ENCODE results near the gene WT1.

The WT1 gene

GRCh38 chr11:32420937-32421901 is 14.1 kb downstream of the WT1 start:
- DNase-seq, result peak; percentile 69

DNA sequence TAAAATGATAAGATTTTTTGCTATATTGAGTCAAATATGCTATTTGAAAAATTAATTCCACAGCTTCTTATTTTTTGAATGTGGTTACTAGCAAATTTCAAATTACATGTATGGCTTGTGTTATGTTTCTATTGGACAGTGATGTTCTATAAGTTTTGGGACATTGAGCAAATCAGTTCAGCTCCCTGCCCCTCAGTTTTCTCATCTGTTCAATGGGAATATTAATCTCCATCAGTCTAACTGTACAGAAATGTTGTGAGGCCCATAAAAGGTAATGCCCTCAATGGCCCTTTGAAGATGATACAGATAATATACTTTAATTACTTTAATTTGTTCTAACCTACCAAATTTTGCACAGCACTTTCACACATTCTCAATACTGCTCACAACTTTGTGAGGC is 15.2 kb downstream of the WT1 start:
- no peak for DNase-seq

DNA sequence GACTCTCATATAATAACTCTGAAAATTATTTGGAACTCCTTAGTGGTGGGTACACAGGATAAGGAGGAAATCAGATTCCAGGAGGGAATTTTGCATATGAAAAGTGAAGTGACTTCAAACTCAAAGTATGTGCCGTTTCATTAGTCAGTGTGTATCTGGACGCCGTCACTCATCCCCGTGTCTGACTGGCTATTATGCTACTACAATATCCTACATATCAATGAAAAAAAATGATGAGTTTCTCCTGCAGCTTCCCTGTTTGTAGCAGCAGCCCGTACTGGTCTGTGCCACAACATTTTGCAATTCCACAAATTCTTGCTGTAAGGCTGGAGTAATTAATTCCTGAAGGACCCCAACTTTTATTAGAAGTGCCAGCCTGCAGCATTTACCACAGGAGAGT is 16.5 kb downstream of the WT1 start:
- DNase-seq, result no peak

GRCh38 chr11:32417806-32418205 is 17.5 kb downstream of the WT1 start:
- DNase-seq, result no peak

DNA sequence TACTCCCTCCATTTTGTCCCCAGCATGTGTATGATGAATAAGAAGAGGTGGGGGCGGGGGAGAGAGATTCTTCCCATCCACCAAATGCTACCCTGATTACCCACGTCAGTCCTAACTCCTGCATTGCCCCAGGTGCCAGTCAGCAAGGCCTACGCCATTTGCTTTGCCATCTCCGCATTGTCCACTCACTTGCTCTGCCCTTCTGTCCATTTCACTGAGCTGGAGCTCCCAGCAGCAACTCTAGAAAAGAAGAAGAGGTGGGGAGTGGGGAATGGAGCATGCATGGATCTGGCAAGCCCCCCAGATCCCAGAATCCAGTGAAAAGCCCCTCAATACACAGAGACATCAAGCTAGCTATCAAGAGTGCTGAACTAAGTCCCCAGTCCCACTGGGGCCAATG is 19.0 kb downstream of the WT1 start:
- no peak for DNase-seq

DNA sequence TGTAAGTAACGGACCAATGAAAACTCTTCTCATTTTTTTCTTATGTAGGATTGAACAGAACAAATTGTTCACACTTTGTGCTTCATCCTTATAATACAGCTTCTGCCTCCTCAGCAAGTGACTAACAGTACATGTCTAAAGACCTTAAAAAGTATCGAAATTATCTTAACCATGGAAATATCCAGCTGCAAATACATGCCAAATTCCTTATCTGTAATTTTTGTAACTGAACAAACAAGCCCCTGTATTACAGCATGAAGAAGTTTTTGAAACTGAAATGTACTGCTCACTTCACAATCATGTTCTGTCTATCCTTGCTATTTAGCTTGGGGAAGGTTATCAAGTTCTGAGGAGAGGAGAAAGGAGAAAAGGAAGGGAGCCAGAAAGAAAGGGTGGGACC is 20.4 kb downstream of the WT1 start:
- DNase-seq, result no peak

GRCh38 chr11:32411942-32412615 is 23.3 kb downstream of the WT1 start:
- DNase-seq, result no peak

GRCh38 chr11:32405592-32405991 is 29.7 kb downstream of the WT1 start:
- no peak for DNase-seq

DNA sequence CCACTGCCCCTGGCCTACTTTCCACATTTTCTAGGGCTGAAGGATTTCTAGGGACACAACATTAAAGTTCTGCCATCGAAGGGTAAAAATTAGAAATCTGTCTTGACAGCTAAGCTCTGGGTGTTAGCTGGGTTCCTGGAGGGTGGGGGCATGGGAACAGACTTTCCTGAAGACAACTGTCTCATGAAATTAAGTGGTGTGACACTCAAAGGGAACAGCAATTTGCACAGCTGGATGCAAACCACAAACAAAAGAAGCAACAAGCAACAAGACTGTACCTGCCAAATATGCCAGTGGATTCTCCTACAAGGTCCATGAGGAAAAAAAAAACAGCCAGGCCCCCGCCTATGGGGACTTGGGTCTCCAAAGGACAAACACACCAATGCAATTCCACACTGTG is 32.5 kb downstream of the WT1 start:
- no peak for DNase-seq

- DNase-seq, result no peak
These were observed 34.5 kb downstream of the WT1 start for GRCh38 chr11:32400670-32401369.

- DNase-seq, result no peak
These were observed 35.1 kb downstream of the WT1 start for GRCh38 chr11:32400196-32400595.

GRCh38 chr11:32396991-32397390 is 38.3 kb downstream of the WT1 start:
- DNase-seq, result no peak

GRCh38 chr11:32396331-32396730 is 39.0 kb downstream of the WT1 start:
- DNase-seq, result no peak

- no peak for DNase-seq
These were observed 40.2 kb downstream of the WT1 start for GRCh38 chr11:32395127-32395526.

GRCh38 chr11:32392840-32393239 is 42.5 kb downstream of the WT1 start:
- no peak for DNase-seq

- DNase-seq, result no peak
These were observed 43.3 kb downstream of the WT1 start for GRCh38 chr11:32391956-32392553.

DNA sequence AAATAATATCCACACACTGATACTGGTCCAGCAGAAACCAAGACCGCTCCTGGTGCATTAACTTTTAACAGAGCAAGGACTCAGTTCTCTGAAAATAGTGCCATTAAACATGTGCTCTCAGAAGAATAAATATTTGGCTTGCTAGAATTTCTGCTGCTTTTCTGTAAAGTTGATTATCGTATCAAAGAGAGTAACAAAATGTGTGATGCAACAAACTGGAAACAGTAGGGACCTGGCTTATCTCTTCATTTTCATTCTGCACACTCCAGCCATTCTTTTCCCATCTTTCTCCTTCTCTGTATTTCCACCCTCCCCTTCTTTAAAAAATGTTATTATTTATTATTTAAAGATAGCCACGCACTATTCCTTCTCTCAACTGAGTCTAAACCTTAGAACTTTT is 43.9 kb downstream of the WT1 start:
- DNase-seq, result no peak

GRCh38 chr11:32390712-32391111 is 44.6 kb downstream of the WT1 start:
- no peak for DNase-seq

DNA sequence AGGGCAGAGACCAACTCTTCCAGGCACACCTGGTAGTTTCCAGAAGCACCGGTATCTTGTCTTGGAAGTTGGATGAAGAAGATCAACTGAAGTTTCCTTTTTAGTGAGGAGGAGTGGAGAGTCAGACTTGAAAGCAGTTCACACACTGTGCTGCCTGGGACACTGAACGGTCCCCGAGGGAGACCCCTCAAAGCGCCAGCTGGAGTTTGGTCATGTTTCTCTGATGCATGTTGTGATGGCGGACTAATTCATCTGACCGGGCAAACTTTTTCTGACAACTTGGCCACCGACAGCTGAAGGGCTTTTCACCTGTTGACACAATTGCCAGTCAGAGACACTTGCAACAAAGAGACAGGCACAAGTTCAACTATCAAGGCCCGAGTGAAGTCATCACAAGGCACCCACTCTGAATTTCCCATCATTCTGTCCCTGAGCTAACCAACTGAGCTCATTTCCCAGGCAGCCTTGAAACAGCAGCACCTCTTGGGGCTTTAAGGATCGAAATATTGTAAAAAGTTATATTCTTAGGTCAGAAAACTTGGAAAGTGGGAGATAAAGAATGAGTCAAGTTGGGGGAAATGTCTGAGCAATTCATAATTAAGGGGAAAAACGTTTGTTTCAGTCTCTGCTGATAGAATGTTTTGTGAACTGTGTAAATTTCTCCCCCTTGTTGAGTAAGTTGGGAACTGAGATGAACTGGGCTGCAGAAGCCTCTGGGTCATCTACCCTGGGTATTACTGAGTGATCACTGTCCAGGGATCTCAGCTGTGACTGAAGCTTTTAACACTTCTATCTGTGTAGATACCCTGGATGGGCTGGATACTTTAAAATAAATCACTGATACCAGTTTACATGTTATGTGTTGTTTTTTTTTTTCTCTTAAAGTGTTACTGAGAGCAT is 46.2 kb downstream of the WT1 start:
- no peak for DNase-seq

DNA sequence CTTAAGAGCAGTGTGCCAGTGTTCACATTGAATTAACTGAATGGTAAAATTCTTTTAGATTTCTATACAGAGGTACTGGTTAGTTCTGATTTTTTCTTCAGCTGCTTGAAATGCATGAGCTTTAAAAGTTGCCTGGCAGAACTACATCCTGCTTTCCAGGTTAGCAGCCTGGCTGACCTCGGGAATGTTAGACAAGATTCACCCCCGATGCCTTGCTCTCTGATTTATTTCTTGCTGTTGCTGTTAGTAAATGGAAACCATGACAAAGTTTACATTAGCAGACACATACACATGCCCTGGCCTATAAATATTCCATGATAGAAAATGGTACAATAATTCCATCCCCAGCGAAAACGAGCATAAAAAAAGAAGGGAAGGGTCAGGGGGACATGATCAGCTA is 47.0 kb downstream of the WT1 start:
- DNase-seq, result no peak

DNA sequence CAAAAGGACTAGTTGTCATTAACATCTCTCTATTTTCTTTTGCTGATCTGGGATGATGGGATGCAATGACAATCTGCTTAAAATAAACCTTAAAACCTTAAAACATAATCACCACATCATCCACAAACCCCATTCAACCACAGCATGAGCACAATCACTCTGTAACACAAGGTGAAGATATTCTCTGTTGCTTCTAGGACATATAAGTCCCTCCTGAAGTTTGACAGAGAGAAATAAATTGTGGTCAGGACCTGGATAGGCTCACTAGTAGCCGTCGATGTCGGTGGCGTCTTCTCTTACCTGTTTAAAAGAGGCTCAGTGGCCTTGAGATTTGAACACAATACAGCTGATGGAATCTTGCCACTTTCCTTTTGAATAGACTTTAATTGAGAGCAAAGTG is 47.9 kb downstream of the WT1 start:
- no peak for DNase-seq

GRCh38 chr11:32386770-32387377 is 48.5 kb downstream of the WT1 start:
- DNase-seq, result no peak
